ENCODE results near the gene SLC35F3.
"Not testable (repeated sequence)": the region's sequence is repeated elsewhere in the genome, so short reads cannot be mapped to it uniquely, and the experiment has no call there.

Gene SLC35F3

DNA sequence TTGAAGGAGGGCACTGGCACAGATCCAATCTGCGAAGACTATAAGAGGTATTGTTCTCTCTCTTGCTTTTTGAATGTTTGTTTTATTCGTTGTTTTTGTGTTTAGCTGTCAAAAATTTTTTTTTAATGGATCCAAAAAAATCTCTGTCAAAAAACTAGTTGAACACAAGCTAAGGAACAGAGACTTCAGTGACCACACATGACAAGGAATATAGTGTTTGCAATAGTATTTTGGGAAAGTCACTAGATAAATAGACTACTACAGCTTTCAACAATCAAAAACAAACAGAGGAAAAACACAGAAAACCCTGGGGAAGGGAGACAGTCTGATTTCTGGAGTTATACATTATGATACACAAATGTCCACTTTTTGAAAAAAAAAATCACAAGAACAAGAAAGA, 431.9 kb downstream of the SLC35F3 start:
- TF ChIP-seq, protein P1, sequence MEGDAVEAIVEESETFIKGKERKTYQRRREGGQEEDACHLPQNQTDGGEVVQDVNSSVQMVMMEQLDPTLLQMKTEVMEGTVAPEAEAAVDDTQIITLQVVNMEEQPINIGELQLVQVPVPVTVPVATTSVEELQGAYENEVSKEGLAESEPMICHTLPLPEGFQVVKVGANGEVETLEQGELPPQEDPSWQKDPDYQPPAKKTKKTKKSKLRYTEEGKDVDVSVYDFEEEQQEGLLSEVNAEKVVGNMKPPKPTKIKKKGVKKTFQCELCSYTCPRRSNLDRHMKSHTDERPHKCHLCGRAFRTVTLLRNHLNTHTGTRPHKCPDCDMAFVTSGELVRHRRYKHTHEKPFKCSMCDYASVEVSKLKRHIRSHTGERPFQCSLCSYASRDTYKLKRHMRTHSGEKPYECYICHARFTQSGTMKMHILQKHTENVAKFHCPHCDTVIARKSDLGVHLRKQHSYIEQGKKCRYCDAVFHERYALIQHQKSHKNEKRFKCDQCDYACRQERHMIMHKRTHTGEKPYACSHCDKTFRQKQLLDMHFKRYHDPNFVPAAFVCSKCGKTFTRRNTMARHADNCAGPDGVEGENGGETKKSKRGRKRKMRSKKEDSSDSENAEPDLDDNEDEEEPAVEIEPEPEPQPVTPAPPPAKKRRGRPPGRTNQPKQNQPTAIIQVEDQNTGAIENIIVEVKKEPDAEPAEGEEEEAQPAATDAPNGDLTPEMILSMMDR (IDR thresholded peaks at IDR 0.05; ENCODE audit: low read depth, low read length), result no peak
- DNase-seq (ENCODE audit: extremely low read depth, low read depth), result no peak

DNA sequence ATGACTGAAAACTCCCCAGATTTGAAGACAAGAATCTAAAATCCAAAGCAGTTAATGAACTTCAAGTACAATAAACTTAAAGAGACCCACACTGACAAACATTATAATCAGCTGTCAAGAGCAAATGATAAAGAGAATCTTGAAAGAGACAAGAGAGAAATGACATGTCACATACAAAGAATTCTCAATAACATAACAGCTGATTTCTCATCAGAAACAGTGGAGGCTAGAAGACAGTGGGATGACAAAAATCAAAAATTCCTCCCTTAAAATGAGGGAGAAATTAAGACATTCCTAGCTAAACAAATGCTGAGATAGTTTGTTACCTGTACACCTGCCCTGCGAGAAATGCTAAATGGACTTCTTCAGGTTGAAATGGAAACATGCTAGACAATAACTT, 432.8 kb downstream of the SLC35F3 start:
- TF ChIP-seq, protein P1 (IDR thresholded peaks at IDR 0.05; ENCODE audit: low read depth, low read length), result no peak
- no peak for DNase-seq (ENCODE audit: extremely low read depth, low read depth)

DNA sequence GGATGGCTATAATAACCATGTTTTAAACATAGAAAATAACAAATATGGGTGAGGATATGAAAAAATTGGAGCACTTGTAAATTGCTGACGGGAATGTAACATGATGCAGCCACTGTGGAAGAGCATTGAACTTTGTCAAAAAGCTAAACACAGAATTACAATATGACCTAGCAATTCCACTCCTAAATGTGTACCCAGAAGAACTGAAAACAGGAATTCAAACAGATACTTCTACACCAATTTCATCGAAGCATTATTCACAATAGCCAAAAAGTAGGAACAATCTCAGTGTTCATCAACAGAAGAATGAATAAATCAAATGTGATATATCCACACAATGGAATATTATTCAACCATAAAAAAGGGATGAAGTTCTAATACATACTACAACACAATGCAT, 436.1 kb downstream of the SLC35F3 start:
- TF ChIP-seq, protein P1 (IDR thresholded peaks at IDR 0.05; ENCODE audit: low read depth, low read length), result no peak

DNA sequence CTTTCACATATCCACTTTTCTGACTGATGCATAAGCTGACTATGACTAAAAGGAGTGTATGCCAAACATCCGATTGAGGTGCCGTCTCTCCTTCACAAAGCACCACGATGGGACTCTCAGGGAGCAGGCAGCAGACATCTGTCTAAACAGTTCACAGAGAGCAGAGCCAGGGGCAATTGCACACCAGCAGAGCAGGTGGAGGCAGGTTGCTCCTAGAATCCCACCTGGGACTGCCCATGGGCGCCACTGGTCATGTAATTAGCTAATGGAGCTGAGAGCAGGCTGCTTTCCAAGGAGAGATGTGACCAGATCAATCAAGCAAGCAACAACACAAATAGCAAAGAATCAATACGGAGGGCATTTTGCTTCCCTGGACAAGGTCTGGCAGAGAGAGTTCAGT, 438.3 kb downstream of the SLC35F3 start:
- TF ChIP-seq, protein P1 (IDR thresholded peaks at IDR 0.05; ENCODE audit: low read depth, low read length), result no peak
- DNase-seq (ENCODE audit: extremely low read depth, low read depth), result no peak

More for the DNA sequence above, 436.1 kb downstream of the SLC35F3 start:
- DNase-seq (ENCODE audit: extremely low read depth, low read depth), result no peak

DNA sequence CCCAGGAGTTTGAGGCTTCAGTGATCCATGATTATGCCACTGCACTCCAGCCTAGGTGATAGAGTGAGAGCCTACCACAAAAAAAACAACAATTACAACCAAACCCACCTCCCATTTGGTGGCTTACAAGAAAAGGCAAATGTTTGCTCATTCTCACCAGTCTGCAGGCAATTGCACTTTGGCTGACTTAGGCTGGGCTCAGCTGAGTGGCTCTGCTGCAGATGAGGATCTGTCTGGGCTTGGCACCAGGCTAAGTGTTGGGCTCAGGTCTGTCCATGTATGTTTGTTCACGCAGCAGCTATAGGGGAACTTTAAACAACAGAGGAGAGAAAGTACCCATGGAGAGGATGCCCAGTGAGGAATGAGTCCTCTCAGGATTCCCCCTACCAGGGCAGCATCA, 440.8 kb downstream of the SLC35F3 start:
- DNase-seq (ENCODE audit: extremely low read depth, low read depth), result no peak
- TF ChIP-seq, protein P1 (IDR thresholded peaks at IDR 0.05; ENCODE audit: low read depth, low read length), result no peak

DNA sequence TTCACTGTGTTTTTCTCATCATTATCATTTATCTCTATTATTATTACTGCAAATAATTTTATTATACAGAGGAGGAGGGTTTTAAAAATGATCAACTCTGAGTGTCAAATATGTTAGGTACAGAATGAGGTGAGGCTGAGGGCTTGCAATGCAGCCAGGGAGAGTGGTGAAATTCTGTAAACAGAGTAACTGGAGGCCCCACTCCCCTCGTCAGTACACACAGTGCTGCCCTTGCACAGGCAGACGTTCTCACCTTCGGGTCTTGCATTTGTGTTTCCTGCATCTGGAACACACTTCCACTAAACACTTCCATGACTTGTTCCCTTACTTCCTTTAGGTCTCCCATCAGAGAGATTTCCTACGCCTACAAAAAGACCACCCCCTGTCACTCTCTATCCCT, 444.5 kb downstream of the SLC35F3 start:
- TF ChIP-seq, protein P1 (IDR thresholded peaks at IDR 0.05; ENCODE audit: low read depth, low read length), result no peak
- no peak for DNase-seq (ENCODE audit: extremely low read depth, low read depth)

DNA sequence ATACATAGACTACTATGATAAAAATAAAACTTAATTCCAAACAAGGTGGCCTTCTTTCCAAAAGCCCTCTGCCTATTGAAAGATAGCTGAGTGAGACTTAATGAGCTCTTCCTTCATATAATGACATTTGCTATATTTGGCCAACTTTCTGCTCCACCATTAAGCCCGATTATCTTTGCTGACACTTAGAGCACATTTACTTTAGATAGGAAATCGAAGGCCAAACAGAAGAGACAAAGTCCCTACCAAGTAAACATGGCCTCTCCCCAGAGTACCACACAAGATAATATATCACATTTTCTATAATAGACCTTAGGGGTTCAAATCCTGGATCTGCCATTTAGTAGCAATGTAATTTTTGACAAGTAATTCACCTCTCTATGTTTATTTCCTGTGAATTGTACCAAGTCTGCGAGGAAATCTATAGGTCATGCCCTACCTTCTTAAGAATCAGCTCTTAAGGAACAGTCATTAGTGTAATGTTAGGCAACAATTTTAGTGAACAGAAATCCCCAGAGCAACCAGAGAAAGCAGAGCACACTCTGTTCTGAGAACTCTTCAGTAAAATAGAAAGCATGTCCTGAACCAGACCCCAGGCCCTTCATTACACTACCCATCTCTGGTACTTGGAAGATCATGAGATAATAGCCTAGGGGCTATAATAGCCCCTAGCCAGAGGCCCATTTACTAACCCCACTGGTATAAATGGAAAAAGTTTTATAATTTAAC, 451.5 kb downstream of the SLC35F3 start:
- TF ChIP-seq, protein P1 (IDR thresholded peaks at IDR 0.05; ENCODE audit: low read depth, low read length), result no peak
- no peak for DNase-seq (ENCODE audit: extremely low read depth, low read depth)

DNA sequence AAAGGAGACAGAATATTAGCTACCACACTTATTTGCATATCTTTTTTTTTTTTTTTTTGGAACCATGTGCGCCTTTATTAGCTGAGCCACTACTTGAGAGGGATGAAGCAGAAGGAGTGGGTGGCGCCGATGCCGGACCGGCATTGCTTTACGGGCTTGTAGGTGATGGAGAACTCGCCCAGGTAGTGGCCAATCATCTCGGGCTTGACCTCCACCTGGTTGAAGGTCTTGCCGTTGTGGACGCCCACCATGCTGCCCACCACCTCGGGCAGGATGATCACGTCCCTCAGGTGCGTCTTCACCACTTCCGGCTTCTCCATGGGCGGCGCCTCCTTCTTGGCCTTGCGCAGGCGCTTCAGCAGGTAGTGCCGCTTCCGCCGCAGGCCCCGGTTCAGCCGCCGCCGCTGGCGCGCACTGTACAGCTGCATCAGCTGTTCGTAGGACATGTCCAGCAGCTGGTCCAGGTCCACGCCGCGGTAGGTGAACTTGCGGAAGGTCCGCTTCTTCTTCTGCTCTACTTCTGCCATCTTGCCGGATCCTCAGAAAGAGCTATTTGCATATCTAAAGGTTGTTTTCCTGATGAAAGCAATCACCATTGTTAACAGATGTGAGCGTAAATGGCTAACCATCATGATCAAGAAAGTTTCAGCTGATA, 452.3 kb downstream of the SLC35F3 start:
- not testable (repeated sequence) for DNase-seq (ENCODE audit: extremely low read depth, low read depth)
